Smooth muscle cell of bladder (primary cell): ENCODE results near the gene FBN1. TPM values are rescaled to one million over a fixed set of nuclear protein-coding genes. Genes with fewer than 3 reads are reported as not detected.

Source experiments
- total RNA-seq: library from RNA; depleted of rRNA; stranded (reverse); fragments of >200 nt; gene quantifications from 2 replicates; pipeline ENCODE4 v1.2.3, GENCODE V29; 2014

Gene FBN1
- 857 and 873 TPM in 2 replicates for total RNA-seq

DNA sequence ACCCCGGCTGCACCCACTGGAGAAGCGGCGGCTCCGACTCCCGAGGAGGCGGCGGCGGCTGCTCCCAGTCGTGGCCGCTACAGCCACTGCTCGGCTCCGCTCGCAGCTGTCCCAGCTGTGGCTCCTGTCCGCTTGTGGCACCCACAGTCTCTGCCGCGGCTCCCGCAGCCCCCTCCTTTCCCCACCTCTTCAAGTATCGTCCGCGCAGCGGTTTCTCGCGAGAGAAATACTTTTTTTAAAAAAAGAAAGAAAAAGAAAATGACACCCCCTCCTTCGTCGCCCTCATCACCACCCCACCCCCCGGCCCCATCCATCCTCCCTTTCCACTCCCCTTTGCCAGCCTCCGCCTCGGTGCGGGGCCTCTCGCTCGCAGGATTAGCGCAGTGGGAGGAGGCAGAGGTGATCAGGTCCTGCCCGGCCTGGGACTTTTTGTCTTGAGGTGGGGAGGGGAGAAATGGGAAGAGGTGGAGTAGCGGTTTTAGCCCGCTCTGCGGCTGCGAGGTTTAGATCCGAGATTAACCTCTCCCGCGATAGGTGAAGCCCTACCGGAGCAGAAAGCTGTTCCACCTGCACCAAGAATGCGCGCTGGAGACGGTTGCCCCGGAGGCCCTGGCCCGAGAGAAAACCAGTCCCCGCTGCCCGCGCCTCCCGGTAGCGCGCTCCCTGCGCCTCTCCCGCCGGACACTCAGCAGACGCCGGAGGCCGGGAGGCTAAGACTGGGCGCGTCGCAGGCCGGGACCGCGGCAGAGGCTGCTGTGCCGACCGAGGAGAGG, at the start of gene FBN1:
TSS of gene FBN1 (minus strand) at position 152 of the 773 bp plus-strand sequence. CDS start 940 bp downstream, outside the sequence.

Other genes with a start within 250 kb of the FBN1 start
- gene CEP152, start 165.4 kb upstream of the FBN1 start, total RNA-seq: 4.7 and 8.0 TPM in 2 replicates
- gene EID1, start 232.4 kb upstream of the FBN1 start, total RNA-seq: 272 and 359 TPM in 2 replicates